ENCODE measurements around the gene NPC1.
"Not testable (repeated sequence)": the region's sequence is repeated elsewhere in the genome, so short reads cannot be mapped to it uniquely, and the experiment has no call there.

NPC1 gene

GRCh38 chr18:23586249-23587196 is at the start of gene NPC1:
TSS of gene NPC1 (minus strand) at chr18:23586506. CDS start at chr18:23586343, 163 bp downstream.
- DNase-seq (ENCODE audit: low spot score): peak; percentile 90

GRCh38 chr18:23636071-23636399 is 49.7 kb upstream of the NPC1 start:
- no peak for DNase-seq (ENCODE audit: low spot score)

- no peak for DNase-seq (ENCODE audit: low spot score)
Observed at GRCh38 chr18:23635283-23636070, 49.2 kb upstream of the NPC1 start.

- DNase-seq (ENCODE audit: low spot score): no peak
Observed at GRCh38 chr18:23634692-23635091, 48.4 kb upstream of the NPC1 start.

DNA sequence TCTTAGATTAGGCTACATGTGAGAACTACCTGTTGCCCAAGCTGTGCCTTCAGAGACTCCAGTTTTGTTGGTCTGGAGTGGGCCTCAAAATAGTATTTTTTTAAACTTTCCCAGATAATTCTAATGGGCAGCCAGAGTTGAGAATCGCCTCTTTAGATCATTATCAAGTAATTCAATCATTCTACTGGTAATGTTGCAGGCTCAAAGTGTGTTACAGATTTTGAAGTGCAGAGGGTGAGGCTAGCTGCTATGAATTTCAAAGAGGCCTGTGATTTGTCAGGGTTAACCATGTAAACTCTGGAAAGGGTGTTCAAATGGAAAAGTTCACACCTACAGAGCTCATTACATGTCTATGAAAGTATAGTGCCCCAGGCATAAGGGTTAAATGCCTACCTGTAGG is 46.3 kb upstream of the NPC1 start:
- no peak for DNase-seq (ENCODE audit: low spot score)

- no peak for DNase-seq (ENCODE audit: low spot score)
Observed at GRCh38 chr18:23631746-23632145, 45.4 kb upstream of the NPC1 start.

GRCh38 chr18:23631312-23631711 is 45.0 kb upstream of the NPC1 start:
- DNase-seq (ENCODE audit: low spot score): no peak

GRCh38 chr18:23629444-23629946 is 43.2 kb upstream of the NPC1 start:
- DNase-seq (ENCODE audit: low spot score): no peak

- DNase-seq (ENCODE audit: low spot score): no peak
Observed at GRCh38 chr18:23627970-23628369, 41.7 kb upstream of the NPC1 start.

DNA sequence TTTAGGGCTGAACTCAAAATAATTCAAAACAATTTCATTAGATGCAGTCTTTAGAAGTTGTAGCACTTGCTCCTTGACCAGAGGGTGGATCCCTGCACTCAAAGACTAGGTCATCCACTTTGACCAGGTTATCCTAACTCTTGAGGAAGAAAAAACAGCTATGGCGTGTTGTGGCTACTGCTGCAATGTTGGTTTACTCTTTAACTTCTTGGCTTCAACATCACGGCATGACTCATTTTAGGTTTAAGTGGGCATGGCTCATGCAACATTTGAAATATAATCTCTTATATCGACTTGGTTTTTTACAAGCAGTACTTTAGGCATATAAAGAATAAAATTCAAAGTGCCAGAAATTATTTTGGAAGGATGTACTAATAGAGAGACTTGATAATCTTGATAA is 41.0 kb upstream of the NPC1 start:
- DNase-seq (ENCODE audit: low spot score): no peak

DNA sequence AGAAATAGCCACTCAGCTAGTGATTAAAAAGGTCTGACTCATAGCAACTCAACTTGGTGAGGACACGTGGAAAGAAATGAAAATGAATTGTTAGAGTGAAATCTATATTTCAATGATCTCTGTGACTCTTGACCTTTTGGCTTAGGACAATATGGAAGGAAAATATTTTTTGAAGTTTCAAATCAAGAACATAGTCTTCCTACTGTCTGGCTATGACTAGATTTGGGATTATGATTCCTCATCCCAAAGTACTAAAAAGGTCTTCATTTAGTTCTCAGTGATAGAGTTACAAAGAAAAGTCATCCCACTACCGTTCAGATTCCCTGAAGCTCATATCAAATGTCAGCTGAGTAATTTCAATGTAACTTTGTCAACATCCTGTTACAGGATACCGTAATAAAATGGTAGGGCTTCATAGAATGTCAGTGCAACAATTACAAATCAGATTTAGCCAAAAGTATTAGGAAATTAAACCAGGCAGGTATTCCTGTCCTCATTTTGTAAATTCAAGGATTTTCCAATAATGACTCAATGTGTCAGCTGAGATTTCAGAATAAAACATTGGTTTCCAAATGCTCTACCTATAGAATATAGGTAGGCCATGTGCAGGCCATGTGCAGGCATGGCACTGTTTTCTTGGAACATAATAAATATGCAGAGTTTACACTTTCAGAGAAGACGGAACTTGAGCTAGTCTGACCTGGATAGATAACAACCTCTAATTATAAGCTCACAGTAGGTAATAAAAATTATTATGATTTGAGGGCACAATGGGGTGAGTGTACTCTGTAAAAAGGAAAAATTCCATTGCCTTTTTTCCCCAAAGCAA is 40.4 kb upstream of the NPC1 start:
- no peak for DNase-seq (ENCODE audit: low spot score)

DNA sequence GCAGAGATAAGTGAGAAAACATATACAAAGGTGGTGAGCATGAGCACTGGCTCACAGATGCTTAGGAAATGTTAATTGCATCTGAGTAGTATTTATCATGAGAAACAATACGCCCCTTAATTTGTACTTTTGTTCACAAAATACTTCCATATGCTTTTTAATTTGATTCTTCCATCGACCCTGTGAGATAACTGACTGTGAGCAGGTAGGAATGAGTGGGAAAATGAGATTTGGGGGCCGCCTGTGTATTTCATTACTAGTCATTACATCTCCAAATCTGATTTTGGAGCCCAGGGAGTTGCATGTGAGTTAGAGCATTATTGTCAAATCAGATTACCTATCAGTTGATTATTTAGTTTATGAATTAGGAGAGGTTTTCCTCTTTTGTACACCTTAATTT is 36.7 kb upstream of the NPC1 start:
- no peak for DNase-seq (ENCODE audit: low spot score)

- DNase-seq (ENCODE audit: low spot score): no peak
Observed at GRCh38 chr18:23619388-23619881, 33.1 kb upstream of the NPC1 start.

- DNase-seq (ENCODE audit: low spot score): no peak
Observed at GRCh38 chr18:23618862-23619387, 32.6 kb upstream of the NPC1 start.

DNA sequence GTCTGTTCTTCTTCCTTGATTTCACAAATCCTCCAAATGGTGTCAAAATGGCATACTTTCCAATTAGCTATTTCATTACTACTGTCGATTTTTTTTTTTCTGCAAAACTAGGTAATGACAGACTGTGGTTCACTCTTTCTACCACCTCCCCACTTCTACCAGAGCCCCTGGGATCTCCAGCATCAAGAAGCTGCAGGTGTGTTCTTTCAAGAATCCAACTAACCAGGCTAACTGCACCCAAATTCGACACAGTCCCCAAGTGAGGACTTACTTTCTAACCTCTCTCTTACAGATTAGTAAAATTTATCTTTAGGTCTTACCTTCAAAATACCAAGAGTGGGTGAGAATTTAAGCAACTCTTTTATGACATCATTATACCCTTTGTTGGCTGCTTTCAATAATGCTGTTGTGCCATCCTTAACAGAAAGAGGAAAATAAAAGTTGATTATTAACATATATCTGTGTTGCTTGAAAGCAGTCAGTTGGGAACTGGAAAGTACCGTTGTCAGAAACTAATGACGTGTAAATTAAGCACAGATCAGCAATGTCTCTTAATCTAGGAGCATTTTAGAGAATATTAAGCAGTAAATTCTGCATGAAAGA is 31.2 kb upstream of the NPC1 start:
- DNase-seq (ENCODE audit: low spot score): no peak

DNA sequence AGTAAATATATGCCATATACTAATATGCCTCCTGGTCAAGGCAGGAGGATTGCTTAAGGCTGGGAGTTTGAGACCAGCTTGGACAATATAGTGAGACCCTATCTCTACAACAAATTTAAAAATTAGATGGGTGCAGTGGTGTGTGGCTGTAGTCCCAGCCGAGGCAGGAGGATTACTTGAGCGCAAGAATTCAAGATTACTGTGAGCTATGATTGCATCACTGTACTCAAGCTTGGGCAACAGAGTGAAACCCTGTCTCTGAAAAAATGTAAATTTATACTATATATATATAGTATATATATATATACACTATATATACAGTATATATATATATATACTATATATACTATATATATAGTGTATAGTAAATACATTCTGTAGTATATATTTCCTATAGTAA is 30.0 kb upstream of the NPC1 start:
- DNase-seq (ENCODE audit: low spot score): no peak

DNA sequence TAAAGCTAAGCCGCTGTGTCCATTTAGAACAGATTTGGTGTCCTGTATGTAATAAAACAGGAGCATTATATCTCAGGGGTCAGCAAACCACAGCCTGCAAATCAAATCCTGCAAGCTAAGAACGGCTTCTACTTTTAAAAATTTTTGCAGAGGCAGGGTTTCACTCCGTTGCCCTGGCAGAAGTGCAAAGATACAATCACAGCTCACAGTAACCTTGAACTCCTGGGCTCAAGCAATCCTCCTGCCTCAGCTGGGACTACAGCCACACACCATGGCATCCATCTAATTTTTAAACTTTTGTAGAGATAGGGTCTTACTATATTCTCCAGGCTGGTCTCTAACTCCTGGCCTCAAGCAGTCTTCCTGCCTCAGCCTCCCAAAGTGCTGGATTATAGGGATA is 28.6 kb upstream of the NPC1 start:
- no peak for DNase-seq (ENCODE audit: low spot score)

DNA sequence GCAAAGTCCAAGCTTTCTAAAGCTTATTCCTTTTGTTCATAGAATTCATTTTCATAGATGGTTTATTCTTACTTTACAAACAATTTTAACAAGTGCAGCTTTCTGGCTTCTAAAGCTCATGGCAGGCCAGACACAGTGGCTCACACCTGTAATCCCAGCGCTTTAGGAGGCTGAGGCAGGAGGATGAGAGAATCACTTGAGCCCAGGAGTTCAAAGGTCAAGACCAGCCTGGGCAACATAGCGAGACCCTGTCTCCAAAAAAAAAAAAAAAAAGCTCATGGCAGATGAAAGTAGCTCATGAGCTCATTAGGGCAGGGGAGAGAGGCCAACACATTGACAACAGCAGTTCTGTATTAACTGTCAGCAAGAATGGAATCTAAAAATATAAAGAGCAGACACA is 28.1 kb upstream of the NPC1 start:
- DNase-seq (ENCODE audit: low spot score): no peak

DNA sequence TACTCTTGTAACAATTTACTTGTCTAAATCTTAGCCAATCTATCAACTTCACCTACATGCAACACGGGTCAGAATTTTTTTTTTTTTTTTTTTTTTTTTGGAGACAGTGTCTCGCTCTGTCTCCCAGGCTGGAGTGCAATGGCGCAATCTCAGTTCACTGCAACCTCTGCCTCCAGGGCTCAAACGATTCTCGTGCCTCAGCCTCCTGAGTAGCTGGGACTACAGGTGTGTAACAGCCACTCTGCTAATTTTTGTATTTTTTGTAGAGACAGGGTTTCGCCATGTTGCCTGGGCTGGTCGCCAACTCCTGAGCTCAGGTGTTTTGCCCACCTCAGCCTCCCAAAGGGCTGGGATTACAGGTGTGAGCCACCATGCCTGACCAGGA is 26.8 kb upstream of the NPC1 start:
- not testable (repeated sequence) for DNase-seq (ENCODE audit: low spot score)

GRCh38 chr18:23612434-23613090 is 26.3 kb upstream of the NPC1 start:
- no peak for DNase-seq (ENCODE audit: low spot score)
